Caco-2 (cell line): Measurements from ENCODE around the gene GNAO1. TPM values are rescaled to one million over a fixed set of nuclear protein-coding genes. Genes with fewer than 3 reads are reported as not detected.

Experiments used
- BruUV-seq: library from RNA; stranded (reverse); fragments of 400-500 nt; replicated peaks from 2 replicates; lab custom pipeline; 2021; lab: Mats Ljungman, UMichigan
- CTCF ChIA-PET: fragments of 300-600 bp; sonication (Branson Sonifier 250); formaldehyde crosslinking; loops from one replicate; lab custom pipeline; 2022; ENCODE audit warnings: antibody characterized with exemption; lab: Charles Lee
- POLR2A ChIA-PET: fragments of 300-600 bp; sonication (Branson Sonifier 250); formaldehyde crosslinking; loops from one replicate; lab custom pipeline; 2022; ENCODE audit warnings: antibody characterized with exemption; lab: Charles Lee
- DNase-seq, 2 experiments: peaks; one replicate each; pipeline versions ENCODE4 v3.0.0 to v3.0.0-alpha.2; 2020 to 2022
- H3K27me3 ChIP-seq: replicated peaks from 2 replicates; pipeline ENCODE4 v1.6.0; 2011; ENCODE audit warnings: low read length; ENCODE audit not compliant: control insufficient read depth, insufficient read depth
- H3K36me3 ChIP-seq: 2 replicates; pipeline ENCODE4 v1.5.1; 2011; ENCODE audit warnings: low read length; ENCODE audit not compliant: control insufficient read depth, insufficient read depth
- H3K4me1 ChIP-seq: fragments of 250-450 bp; sonication (Bioruptor Pico); 2 replicates; pipeline ENCODE4 v1.5.1; 2020; ENCODE audit warnings: mild to moderate bottlenecking
- H3K4me3 ChIP-seq: 2 replicates; pipeline ENCODE4 v1.5.1; 2011; ENCODE audit warnings: low read depth, mild to moderate bottlenecking, control low read depth, low read length
- H3K9me3 ChIP-seq: fragments of 250-450 bp; sonication (Bioruptor Pico); 2 replicates; pipeline ENCODE4 v1.5.1; 2020; ENCODE audit warnings: mild to moderate bottlenecking, moderate library complexity
- H3K27ac Mint-ChIP-seq: one replicate; pipeline ENCODE4 v1.8.0; 2022; ENCODE audit warnings: mixed read lengths; ENCODE audit not compliant: unreplicated experiment
- H3K27me3 Mint-ChIP-seq: one replicate; pipeline ENCODE4 v1.8.0; 2022; ENCODE audit warnings: mixed read lengths; ENCODE audit not compliant: insufficient read depth, unreplicated experiment
- H3K36me3 Mint-ChIP-seq: one replicate; pipeline ENCODE4 v1.8.0; 2022; ENCODE audit warnings: mild to moderate bottlenecking, mixed read lengths; ENCODE audit not compliant: insufficient read depth, unreplicated experiment
- H3K4me1 Mint-ChIP-seq: one replicate; pipeline ENCODE4 v1.8.0; 2022; ENCODE audit warnings: low read depth, mixed read lengths; ENCODE audit not compliant: unreplicated experiment
- H3K4me3 Mint-ChIP-seq: one replicate; pipeline ENCODE4 v1.8.0; 2022; ENCODE audit warnings: mild to moderate bottlenecking, moderate library complexity, mixed read lengths; ENCODE audit not compliant: unreplicated experiment
- H3K9me3 Mint-ChIP-seq: one replicate; pipeline ENCODE4 v1.8.0; 2022; ENCODE audit warnings: mixed read lengths; ENCODE audit not compliant: unreplicated experiment
- CTCF ChIP-seq, 2 experiments: fragments of 200-600 bp in 1 of 2; IDR thresholded peaks; 1 replicate in 1 of 2; 2 replicates in 1 of 2; pipeline versions ENCODE4 v1.5.1 to v1.8.0; 2011 to 2022; ENCODE audit warnings: antibody characterized with exemption in 1 of 2, control low read depth in 1 of 2, inconsistent platforms in 1 of 2, low read depth in 1 of 2, low read length in 1 of 2, mild to moderate bottlenecking in 1 of 2, moderate library complexity in 1 of 2; ENCODE audit not compliant: insufficient read depth in 1 of 2, severe bottlenecking in 1 of 2, unreplicated experiment in 1 of 2
- intact Hi-C: fragments of 100-400 bp; cut with micrococcal nuclease; formaldehyde crosslinking; loops from one replicate; pipeline ENCODE4 v1.10.0; 2022; ENCODE audit not compliant: unreplicated experiment
- total RNA-seq: library from RNA; stranded (reverse); gene quantifications from 2 replicates; pipeline ENCODE4 v1.2.3, GENCODE V29; 2022

Gene GNAO1
- total RNA-seq, 1 experiment from 2014 or later, result 3.2 TPM

GRCh38 chr16:56247808-56248207, 56.5 kb downstream of the GNAO1 start:
- Mint-ChIP-seq H3K4me1 (peaks cover 12% of the 10 kb centered on the region), H3K4me3 (no peak overlapping the region)
- CTCF ChIA-PET, result interaction anchor here (0.6 kb wide), 1 partner anchor 43 kb away, joined by 3 read pairs; no protein-coding TSS in a partner anchor

GRCh38 chr16:56252835-56253234, 61.5 kb downstream of the GNAO1 start:
- H3K27me3 Mint-ChIP-seq, result peaks cover 3% of the 10 kb centered on the region
- no peak for TF ChIP-seq CTCF (IDR thresholded peaks at IDR 0.05; ENCODE audit: insufficient read depth in 1 of 2, low read depth in 1 of 2, low read length in 1 of 2, severe bottlenecking in 1 of 2, unreplicated experiment in 1 of 2)
- CTCF ChIA-PET, result no interaction called here
- no peaks in the 10 kb centered on the region for H3K9me3 Mint-ChIP-seq
- Histone ChIP-seq H3K36me3 (no peaks in the 10 kb centered on the region), H3K9me3 (no peaks in the 10 kb centered on the region), H3K4me3 (no peak overlapping the region), H3K4me1 (no peaks in the 10 kb centered on the region), H3K27me3 (no peaks in the 10 kb centered on the region; the same call in 1 of the 2 replicates)
- DNase-seq, result no peak
- H3K4me3 Mint-ChIP-seq, result no peak overlapping the region
- no TSS peak for BruUV-seq
- H3K4me1 Mint-ChIP-seq, result no peaks in the 10 kb centered on the region
- POLR2A ChIA-PET, result no interaction called here
- no peaks in the 10 kb centered on the region for H3K36me3 Mint-ChIP-seq
- intact Hi-C loops, result no loop called here
- no peak overlapping the region for H3K27ac Mint-ChIP-seq

More at GRCh38 chr16:56247808-56248207, 56.5 kb downstream of the GNAO1 start:
- POLR2A ChIA-PET, result no interaction called here
- Histone ChIP-seq H3K36me3 (no peaks in the 10 kb centered on the region), H3K9me3 (no peaks in the 10 kb centered on the region), H3K4me3 (no peak overlapping the region), H3K27me3 (no peaks in the 10 kb centered on the region; the same call in 1 of the 2 replicates), H3K4me1 (peaks cover 17% of the 10 kb centered on the region)
- no peak for DNase-seq
- BruUV-seq, result no TSS peak
- no peak for TF ChIP-seq CTCF (IDR thresholded peaks at IDR 0.05; ENCODE audit: insufficient read depth in 1 of 2, low read depth in 1 of 2, low read length in 1 of 2, severe bottlenecking in 1 of 2, unreplicated experiment in 1 of 2)
- intact Hi-C loops, result no loop called here
- Mint-ChIP-seq H3K36me3 (no peaks in the 10 kb centered on the region), H3K27me3 (no peaks in the 10 kb centered on the region), H3K27ac (no peak overlapping the region), H3K9me3 (no peaks in the 10 kb centered on the region)

- Mint-ChIP-seq H3K27me3 (peaks cover 3% of the 10 kb centered on the region), H3K27ac (no peak overlapping the region), H3K4me3 (no peak overlapping the region), H3K4me1 (no peaks in the 10 kb centered on the region), H3K9me3 (no peaks in the 10 kb centered on the region), H3K36me3 (no peaks in the 10 kb centered on the region)
- TF ChIP-seq CTCF (IDR thresholded peaks at IDR 0.05; ENCODE audit: insufficient read depth in 1 of 2, low read depth in 1 of 2, low read length in 1 of 2, severe bottlenecking in 1 of 2, unreplicated experiment in 1 of 2), result no peak
- no peaks in the 10 kb centered on the region for H3K36me3 ChIP-seq
- H3K27me3 ChIP-seq, result no peaks in the 10 kb centered on the region
- intact Hi-C loops, result no loop called here
- H3K9me3 ChIP-seq, result no peaks in the 10 kb centered on the region
- POLR2A ChIA-PET, result no interaction called here
- CTCF ChIA-PET, result no interaction called here
- no TSS peak for BruUV-seq
- no peak overlapping the region for H3K4me3 ChIP-seq
- H3K4me1 ChIP-seq, result no peaks in the 10 kb centered on the region
- DNase-seq, result no peak
Observed at GRCh38 chr16:56255904-56256303, 64.6 kb downstream of the GNAO1 start.
